ENCODE measurements around the gene IFI30. TPM values are rescaled to one million over a fixed set of nuclear protein-coding genes. Genes with fewer than 3 reads are reported as not detected.
A peak's percentile ranks its signal among the peaks of the same experiment; 100 is the strongest.
"Not testable (repeated sequence)": the region's sequence is repeated elsewhere in the genome, so short reads cannot be mapped to it uniquely, and the experiment has no call there.

The IFI30 gene
- polyA plus RNA-seq, 1 donor: 11.3 TPM

DNA sequence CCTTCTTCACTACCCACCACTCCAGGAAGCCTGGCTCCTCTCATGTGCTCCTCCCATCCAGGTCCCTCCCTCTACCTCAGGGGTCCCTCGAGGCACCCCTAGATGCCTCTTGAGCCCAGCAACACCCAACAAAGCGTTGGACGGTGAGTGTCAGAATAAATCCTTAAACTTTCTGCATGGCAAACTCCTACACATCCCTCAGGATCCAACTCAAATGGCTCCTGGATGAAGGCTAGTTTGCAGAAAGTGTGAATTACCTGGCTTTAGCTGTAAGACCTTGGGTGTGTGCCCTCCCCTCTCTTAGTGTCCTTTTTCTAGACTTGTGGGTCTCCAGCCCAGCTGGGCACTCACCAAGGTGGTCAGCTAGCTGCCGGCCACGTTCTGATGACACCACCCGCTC, 24.8 kb downstream of the IFI30 start:
- no peak for DNase-seq

DNA sequence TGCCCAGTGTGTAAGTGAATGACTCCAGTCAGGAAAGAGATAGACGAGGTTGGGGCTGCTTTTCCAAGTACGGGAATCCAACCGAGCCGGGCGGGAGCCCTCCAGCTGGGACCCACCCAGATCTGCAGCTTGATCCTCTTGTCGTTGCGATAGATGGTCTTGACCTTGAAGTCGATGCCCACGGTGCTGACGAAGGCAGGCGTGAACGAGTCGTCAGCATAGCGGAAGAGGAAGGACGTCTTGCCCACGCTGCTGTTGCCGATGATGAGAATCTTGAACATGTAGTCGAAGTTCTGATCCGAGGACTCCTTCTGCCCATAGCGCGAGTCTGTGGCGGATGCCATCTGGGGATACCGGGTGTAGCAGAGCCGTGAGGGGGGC, 28.8 kb downstream of the IFI30 start:
- no peak for DNase-seq

DNA sequence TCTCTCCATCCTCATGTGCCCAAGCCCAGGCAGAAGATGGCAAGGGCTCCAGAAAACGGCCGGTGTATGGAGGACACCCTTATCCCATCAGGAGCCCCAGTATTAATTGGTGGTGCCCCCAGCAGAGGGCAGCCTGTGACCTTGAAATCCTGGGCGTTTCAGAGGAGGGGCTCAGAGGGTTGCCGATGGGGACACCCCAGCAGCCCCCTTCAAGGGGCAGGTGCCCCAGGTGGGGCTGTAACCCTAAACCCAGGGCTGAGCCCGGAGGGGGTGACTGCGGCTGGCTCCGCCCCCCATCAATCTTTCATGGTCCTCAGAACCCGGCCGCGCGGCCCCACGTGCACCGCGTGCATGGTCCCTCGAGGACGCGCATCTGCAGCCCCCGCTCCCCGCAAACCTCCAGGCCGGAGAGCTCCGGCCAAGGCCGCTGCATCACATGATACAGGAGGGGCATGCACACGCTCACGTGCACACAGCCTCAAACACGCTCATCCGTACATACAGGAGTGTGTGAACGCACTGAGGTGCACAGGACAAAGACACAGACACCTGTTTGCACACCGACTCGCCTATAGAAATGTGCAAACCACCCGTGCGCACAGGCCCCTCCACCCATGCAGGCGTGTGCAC, 29.3 kb downstream of the IFI30 start:
- DNase-seq: no peak

DNA sequence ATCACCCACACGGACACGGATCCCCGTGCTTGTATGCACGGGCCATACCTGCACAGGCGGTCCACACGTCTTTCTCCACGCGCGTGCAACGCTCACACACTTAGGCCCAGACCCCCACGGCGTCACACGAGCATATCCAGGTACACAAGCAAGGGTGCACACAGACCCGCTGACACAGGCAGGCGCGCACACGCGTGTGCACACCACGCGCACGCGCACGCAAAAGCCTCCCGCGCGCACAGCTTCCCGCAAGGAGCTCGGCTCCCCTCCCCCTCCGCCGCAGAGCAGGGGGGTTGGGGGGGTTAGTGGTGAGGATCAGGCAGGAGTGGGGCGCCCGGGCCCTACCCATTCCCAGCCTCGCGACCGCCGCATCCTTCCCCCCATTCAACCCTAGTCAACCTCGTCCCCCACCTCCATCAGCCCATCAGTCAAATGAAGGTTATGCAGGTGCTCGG, 29.8 kb downstream of the IFI30 start:
- no peak for DNase-seq

DNA sequence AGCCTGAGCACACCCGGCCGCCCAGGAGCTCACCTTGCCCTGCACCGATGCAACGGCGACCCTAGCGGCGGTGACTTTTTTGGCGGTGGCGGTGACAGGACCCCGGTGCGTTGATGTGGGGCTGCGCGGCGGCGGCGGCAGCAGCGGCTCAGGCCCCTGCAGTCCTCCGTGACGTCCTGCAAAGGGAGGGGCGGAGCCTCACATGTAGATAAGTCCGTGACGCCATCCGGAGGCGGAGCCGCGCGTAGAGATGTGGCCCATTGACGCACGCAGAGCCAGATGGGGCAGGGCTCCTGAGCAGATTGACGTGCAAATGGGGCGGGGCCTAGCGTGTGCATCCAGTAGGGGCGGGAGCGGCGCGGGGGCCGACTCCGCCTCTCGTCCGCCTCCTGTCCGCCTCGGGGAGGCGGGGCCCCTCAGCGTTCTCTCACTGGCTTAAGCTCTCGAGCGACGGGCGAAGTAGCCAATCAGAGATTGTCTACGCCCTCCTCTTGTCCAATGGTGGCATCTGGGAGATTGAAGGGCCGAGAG, 30.3 kb downstream of the IFI30 start, which contains the start of gene RAB3A:
RAB3A (minus strand) TSS at position 180 of the 531 bp plus-strand sequence. CDS start 1,302 bp downstream, outside the sequence.
- peak; percentile 100 for DNase-seq

DNA sequence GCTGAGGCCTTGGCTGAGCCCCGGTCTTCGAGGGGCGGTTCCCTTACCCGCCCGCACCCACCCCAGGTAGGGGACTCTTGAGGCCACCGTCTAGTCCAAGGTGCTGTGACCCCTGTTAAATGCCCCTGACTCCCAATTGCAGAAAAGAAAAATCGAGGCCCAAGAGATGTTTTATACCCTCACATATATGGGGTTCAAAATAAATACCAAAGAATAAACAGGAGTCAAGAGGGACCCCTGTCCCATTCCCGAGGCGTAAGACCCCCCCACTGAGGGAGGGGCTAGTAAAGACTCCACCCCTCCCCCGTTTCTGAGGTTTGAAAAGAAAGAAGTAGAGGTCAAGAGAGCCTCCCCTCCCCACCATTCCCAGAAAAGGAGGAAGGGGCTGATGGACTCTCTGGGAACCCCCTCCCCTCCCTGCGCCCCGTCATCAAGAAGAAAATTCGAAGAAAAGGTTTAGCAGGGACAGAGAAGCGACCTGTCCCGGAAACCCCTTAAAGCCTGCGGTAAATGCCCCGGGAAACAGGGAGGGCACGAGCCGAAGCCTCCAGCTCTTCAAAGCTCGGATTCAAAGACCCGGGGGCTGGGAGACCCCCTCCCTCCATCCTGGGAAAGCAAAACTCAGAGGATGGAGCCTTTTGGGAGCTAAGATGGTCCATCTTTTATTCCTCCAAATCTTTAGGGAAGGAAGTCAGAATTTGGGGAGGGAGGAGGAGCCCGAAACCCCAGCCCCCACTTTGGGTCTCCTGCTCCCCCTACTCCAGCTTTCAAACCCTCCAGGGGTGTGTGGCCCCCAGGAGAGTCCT, 31.0 kb downstream of the IFI30 start:
- DNase-seq: peak; percentile 90

DNA sequence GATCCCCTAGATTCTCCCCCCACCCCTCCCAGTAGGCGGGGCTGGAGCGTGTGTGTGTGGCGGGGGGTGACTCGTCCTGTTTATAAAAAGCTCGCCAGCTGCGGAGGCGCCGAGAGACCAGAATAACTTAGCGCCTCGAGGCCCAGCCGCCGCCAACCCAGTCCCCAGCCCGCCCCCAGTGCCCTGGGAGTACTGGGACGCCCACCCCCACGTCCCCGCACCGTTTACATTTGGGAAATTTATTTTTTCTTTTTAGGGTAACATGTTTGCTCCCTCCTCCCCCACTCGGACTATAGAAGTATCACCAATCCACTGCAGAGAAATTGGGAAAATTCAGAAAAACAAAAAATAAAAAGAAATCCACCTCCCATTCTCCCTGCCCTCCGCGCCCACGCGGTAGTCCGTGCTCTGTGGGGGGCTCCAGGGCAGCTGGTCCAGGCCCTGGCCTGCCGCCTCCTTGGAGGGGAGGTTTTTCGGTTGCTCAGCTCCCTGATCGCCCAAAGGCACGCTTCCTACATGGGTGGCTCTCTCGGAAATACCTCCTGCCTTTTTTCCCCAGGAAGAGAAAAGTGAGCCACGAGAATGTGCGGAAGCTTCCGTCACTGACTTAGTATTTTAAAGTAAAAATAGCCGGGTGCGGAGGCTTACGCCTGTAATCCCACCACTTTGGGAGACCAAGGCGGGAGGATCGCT, 31.7 kb downstream of the IFI30 start:
- peak; percentile 85 for DNase-seq

DNA sequence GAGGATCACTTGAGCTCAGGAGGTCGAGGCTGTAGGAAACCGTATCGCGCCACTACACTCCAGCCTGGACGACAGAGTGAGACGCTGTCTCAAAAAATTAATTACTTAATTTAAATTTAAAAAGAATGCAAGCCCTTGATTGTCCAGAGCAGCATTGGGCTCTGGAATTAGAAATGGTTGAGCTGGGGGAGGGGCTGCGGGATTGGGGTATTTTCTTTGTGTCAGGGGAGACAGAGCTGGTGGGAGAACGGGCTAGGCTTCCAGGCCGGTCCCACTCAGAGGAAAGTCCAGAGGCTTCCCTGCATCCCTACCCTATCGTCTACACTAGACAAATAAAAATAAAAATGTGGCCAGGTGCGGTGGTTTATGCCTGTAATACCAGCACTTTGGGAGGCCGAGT, 32.4 kb downstream of the IFI30 start:
- no peak for DNase-seq

DNA sequence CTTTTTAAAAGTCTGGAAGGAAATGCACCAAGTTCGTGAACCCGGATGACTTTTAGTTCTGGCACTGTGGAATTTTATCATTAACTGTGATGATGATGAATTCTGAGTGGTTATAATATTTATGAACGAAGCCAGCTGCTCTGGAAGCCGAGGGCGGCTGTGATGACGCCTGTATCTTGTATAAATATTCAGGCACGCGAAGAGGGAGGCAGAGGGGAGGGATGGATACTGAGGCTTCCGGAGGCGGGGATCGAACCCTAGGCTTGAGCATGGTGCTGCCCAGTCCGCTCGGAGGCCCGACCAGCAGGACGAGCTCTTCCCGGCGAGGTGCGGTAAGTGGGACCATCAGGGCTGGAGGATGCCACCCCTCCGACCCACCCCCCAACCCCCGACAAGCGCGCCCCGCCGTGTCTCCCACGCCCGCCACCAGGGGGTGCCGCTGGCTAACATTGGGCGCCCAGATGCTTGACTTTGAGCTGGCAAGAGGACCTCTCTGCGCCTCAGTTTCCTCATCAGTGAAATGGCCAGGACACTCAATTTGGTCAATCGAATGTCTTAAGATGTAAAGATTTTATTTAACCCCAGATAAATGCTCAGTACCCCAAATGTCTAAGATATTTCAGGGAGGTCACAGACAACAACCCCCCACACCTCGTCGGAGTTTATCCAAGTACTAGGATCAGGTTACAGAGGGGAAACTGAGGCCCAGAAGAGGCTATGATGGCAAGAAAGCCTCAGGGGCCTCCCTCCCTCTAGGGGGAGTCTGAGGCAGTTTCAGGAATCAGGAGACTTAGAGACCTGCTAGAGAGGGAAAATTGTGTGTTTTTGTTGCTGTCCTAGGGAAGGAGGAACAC, 34.7 kb downstream of the IFI30 start:
- no peak for DNase-seq

DNA sequence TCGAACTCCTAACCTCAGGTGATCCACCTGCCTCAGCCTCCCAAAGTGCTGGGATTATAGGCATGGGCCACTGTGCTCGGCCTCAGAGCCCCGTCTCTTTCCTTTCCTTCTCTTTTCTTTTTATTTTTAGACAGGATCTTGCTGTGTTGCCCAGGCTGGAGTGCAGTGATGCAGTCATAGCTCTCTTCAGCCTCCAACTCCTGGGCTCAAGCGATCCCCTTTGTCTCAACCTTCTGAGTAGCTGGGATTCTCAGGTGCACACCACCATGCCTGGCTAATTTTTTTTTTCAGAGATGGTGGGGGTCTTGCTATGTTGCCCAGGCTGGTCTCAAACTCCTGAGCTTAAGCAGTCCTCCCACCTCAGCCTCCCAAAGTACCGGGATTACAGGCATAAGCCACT, 36.3 kb downstream of the IFI30 start:
- not testable (repeated sequence) for DNase-seq

DNA sequence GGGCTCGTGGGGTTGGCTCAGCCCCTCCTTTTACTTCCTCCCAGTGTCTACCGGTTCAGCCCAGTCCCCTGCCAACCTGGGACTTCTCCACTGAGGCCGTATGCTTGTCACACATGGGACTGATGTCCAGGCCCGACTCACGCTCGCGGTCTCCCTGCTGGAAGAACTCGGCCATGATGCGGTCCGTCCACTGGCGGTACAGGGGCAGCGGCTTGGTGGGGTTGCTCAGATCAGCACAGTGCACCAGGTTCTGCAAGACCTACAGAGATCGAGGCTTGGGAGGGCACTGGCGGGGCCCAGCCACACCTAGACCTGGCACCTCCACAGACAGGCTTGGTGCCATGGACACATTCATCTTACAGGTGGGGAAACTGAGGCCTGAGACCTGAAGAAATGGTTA, 38.1 kb downstream of the IFI30 start:
- DNase-seq: no peak

DNA sequence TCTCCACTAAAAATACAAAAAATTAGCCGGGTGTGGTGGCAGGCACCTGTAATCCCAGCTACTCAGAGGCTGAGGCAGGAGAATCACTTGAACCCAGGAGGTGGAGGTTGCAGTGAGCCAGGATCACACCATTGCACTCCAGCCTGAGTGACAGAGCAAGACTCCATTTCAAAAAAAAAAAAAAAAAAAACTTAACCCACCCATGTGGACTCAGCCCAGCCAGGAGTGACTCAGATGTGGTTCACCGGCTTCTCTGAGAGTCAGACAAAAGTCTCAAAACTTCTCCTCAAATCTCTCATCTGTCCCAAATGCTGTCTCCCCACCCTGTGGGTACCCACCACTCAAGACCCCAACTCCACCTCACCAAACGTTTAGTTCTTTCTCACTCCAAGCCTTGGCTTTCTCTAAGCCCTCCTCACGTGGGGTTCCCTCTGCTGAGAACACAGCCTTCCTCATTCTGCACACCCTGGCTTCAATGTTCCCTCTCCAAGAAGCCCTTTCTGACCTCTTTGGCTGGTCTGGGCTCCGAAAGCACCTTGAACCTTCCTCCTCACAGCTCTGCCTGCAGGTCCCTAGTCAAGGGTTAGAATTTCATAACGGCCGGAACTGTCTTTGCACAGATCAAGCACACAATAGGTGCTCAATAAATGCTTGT, 41.3 kb downstream of the IFI30 start:
- no peak for DNase-seq

DNA sequence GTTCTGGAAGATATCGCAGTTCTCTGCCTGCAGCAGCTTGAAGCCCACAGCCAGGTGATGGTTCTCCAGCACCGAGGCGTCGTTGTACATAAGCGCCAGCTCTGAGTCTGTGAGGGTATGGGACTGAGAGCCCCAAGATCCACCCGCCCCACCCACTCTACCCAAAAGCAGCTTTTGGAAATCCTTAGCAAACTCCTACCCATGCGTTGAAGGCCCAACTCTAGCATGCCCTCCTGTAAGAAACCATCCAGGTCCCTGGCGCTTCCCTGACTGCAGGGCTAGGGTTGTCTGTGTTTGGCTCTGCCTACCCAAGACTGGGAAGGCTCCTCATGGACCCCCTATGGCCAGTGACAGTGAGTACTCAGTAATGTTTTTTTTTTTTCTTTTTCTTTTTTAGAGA, 43.2 kb downstream of the IFI30 start:
- no peak for DNase-seq

DNA sequence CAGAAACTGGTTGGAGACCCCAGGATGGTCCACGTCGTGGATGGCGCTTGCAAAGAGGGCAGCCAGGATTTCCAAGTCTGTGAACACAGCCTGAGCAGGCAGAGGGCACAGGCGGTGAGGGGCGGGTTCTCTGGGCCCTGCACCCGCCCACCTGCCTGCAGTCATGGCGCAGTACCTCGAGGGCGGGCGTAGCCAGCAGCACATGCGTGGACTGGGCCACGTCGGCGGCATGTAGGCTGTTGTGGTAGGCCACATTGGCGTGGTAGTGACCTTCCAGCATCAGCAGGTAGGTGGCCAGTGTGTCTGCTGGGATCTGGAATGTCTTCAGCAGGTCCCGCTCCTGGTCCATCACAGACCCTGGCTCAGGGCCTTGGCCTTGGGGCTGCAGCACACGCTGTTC, 44.5 kb downstream of the IFI30 start:
- no peak for DNase-seq

DNA sequence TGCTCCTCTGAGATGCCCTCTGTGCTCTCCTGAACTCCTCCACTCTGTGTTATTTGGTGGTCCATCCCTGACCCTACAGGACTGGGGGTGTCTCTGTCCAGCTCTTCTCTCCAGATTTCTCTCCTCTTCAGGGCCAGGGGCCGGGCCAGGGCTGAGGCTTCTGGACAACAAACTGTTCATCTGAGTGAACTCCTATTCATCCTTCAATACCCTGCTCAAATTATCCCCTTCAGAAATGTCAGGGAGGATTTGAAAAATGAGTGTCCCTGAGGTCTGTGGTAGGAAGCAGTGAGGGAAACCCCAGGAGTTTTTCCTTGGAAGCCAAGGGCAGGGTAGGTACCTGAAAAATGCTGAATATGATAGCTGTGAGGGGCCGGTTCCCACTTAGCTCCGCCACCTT, 45.0 kb downstream of the IFI30 start:
- DNase-seq: no peak

DNA sequence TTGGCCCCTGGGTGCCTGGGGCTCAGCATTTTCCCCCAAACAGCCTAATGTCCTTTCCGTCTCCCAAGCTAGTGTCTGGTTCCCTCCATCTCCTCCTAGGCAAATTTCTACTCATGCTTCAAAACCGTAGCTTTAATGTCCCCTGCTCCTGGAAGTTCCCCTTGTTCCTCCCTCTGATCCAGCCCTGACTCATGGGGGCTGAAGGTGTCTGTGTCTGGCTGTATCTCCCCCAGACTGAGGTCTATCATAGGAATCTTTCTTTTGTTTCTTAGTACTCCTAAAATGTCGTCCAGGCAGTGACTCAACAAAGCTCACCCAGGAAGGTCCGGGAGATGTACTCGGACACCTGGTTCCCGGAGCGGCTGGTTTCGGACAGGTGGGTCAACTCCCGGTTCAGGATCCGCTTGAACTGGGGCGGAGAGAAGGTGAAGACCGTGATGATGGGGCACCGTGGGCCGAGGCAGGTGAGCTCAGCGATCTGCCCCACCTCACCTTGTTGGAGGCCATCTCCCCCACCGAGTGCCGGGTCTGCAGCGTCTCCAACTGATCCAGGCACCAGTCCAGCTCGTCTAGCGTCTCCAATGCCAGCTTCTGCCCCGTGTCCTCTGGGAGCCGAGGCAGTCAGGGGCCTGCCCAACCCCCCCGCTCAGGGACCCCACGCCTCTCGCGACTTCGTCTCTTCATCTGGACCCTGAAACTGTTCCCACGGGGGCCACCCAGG, 46.5 kb downstream of the IFI30 start:
- no peak for DNase-seq

DNA sequence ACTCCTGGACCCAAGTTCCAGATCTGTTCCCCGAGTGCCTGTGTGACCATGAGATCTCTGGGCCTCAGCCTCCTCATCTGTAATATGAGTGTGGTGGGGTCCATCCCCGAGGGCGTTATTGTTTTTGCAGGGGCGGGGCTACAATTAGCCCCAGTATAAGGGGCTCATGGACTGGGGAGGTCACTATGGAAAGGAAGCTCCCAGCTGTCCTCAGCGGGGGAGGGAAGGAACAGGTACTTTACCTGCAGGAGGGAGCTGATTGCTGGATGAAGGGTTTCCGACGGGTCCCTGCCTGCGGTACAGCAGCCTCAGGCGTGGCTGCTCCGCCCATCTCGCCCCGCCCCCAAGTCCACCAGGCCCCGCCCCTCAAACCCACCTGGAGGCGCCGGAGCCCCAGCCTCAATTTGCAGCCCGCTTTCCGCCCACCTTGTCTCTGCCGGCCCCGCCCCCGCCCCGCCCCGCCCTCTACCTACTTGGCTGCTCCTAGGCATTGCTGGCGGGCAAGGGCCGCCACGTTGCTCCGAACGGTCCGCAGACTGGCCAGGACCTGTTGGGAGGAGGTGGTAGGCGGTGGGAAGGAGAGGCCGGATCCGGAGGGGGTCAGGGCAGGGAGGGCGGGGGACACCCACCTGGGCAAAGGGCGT, 47.1 kb downstream of the IFI30 start:
- DNase-seq: no peak

DNA sequence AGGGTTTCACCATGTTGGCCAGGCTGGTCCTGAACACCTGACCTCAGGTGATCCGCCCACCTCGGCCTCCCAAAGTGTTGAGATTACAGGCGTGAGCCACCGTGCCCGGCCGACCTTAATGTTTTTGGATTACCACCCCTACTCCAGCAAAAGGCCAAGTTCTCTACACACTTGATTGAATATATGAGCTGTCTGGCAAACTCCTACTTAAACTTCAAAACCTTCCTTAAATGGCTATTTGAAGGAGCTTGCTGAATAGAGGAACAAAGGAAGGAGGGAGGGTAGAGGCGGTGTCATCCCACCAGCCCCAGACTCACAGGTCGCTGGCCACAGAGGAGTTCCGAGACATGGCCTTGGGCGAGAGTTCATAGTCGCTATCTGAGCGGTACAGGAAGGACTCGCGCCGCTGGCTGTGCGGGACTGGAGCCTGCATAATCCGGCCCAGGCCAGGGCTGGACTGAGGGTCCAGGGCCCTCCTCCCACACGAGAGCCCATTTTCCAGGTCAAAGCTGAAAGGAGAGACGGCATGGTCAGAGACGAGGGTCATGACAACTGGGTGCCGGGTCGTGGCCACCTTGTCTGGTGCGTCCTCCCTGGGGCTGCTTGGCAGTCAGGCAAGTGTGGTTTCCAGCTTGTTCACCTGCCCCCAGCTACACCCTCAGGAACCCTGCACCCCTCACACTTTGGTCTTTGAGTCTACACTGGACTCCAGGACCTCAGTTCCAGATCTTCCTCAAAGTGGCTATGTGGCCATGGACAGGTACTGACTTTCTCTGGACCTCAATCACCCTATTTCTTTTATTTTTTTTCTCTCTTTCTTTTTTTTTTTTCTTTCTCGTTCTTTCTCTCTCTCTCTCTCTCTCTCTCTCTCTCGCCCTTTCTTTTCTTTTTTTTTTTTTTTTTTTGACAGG, 48.5 kb downstream of the IFI30 start:
- no peak for DNase-seq

Data from left kidney (tissue), 2 donors.